ENCODE data around the gene PTBP3.

GRCh38 chr9:112296929-112297328 is 36.5 kb downstream of the PTBP3 start:
- no peak for TF ChIP-seq CTCF (conservative IDR thresholded peaks at IDR 0.05 in 1 of 2, IDR thresholded peaks at IDR 0.05 in 1 of 2; ENCODE audit: low read depth in 1 of 2, low read length in 2 of 2)
- TF ChIP-seq EZH2 (IDR thresholded peaks at IDR 0.05; ENCODE audit: low read length, missing control alignments), result no peak

Measured in fibroblast of lung (primary cell).